Measurements from ENCODE around the gene MCTP2.

GRCh38 chr15:94414916-94415315, 183.6 kb downstream of the MCTP2 start:
- TF ChIP-seq FOXM1 (IDR thresholded peaks at IDR 0.05; ENCODE audit: borderline replicate concordance, low read depth): no peak
- no peak for TF ChIP-seq YY1 (IDR thresholded peaks at IDR 0.05; ENCODE audit: low read depth)
- no peak for TF ChIP-seq NFIC (IDR thresholded peaks at IDR 0.05)
- TF ChIP-seq TAF1 (IDR thresholded peaks at IDR 0.05; ENCODE audit: low read depth): no peak
- TF ChIP-seq EGR1 (IDR thresholded peaks at IDR 0.05): no peak
- TF ChIP-seq TCF12 (IDR thresholded peaks at IDR 0.05; ENCODE audit: low read depth): no peak
- no peak for TF ChIP-seq EP300 (IDR thresholded peaks at IDR 0.05; ENCODE audit: borderline replicate concordance)
- TF ChIP-seq CEBPB (IDR thresholded peaks at IDR 0.05): no peak
